Activated gamma-delta T cell treated with Interleukin-2 at 50 U/mL for 16 hours (primary cell): ENCODE data around the gene ACSL6.

ENCODE experiments used
- DNase-seq: peaks from one replicate; pipeline ENCODE4 v3.0.0-alpha.2; 2020

ACSL6 gene

DNA sequence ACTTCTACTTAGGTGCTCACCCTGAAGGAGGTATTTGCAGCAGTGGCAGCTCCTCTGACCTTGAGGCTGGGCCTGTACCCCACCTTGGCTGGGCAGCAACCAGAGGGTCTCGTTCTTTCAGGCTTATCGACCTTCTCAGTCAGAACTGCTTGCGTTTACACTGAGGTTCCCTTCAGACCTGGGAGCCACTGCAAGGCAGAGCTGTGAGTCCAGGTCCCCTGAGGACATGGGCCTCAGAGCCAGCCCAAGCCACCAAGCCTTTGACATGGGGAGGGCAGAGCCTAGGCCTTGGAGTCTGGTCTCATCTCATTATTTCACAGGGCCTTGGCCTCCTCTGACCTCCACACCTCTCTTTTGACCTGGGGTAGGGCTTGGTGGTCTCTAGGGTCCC is 13.7 kb downstream of the ACSL6 start:
- DNase-seq: no peak

DNA sequence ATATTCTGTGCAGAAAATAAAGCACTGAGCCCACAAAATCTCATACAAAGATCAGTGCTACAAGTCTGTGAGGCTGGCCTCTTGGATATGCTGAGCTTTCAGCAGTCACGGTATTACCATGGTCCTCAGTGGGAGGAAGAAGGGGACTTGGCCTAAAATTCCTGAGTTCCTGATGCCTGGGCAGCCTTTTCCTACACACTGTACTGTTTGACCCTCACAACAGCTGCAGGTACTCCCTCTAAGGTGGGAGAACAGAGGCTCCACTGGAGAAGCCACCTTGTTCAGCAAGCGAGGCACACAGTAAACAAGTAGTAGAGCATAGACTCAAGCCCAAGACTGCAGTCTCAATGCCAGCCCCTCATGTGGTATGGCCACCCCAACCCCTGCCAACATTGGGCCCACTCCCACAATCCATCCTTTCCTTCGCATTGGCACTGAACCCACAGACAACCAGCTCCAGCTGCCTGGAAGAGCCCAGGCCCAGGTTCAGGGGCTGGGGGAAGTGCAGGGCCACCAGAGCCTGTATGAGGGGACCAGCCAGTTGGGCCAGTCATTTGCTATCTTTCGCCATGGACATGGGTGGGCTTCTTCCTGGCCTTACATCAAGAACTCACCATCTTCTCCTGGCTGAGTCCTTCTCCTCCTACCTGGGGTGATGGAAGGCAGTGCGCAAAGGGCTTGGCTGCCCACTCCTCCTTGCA is 14.3 kb downstream of the ACSL6 start:
- DNase-seq: no peak

DNA sequence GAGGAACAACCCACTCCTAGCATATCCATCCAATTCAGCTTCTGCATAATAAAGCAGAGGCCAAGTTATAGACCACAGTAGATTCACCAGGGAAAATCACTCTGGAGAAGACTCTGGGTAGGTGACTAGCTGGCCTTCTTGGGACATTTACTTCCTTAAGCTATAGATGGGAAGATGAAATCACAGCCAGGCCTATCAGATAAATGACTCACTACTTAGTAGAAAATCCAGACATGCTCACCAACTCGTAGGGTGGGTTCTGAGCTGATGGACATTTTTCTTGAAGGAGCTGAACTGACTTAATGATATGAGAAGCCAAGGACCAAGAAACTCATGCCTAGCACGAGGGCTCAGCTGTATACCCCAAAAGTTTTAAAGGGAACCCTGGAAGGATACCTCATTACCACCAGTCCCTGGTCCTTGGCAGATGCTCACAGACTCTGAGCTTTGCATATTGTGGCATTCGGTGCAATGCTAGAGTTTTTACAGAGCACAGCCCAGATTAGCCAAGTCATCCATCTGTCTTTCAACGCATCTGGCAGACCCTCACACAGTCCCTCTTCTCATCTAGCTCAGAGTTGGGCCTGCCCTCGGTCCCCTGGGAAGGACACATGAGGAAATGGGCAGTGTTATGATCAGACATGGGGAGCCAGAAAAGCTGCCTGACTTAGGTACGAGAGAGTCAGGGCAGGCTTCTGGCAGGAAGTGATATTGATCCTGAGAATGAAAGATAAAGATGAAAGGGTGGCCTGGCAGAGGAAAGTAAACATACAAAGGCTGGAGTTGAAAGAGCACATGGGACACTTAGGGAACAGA is 15.0 kb downstream of the ACSL6 start:
- no peak for DNase-seq

DNA sequence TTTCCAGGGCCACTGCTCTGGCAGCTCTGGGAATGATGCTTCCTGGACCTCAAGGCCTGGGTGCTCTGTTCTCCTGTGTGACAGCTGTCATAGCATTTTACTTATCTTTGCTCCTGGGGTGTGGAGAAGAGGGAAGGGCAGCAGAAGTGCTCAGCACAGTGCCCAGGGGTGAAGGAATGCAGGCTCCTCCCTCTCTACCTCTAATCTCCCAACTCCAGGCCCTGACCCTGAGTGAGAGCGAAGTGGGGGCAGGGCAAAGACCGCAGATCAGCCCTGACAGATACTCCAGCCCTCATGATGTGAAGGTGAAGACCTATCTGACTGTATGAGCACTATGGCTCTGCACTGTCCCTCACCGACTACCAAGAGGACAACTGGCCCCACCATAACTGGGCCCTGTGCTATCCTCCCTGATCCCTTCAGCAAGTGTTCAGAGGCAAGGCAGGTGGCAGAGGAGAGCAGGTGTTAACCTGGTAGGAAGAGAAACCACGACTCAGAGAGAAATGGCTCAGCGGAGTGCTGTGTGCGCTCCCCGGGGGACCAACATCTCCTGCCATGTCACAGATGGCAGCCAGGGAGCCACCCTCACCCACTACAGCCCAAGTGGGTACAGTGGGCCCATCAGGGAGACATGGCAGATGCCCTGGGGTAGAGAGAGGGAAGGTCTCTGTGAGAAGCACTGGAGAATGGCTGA is 16.8 kb downstream of the ACSL6 start:
- DNase-seq: no peak

DNA sequence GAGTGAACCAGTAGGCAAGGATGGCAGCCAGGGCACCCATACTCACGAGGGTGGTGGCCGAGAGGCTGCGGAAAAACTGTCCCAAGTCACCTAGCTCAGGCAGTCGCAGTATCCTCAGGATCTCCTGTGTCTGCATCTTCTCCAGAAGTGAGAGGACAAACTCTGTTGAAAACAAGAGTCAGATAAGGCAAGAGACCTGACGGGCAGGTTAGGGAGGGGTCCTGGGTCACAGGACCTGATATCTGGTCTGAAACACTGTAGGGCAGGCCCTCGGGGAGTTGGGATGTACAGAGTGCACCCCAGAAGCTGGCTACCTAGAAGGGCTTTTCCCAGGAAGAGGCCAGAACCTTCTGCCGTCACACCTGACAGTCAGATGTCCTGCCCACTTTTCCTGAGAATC is 17.4 kb downstream of the ACSL6 start:
- DNase-seq: no peak

DNA sequence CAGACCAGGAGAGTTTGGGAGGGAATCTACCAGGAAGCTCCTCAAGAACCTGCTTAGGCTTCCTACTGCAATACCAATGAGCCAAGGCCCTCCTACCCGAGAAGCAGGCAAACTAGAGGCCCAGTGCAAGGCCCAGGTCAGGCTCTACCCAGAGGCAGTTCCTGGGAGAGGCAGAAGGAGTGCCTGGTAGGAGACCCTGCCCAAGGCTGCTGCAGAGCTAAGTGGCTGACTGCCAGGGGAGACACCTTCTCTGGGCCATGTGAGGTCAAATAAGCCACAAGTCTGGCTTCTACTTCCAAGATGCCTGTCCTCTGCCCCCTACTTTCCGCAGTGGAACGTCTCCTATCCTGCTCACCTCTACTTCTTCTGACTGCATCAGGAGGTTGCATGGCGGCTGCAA is 17.8 kb downstream of the ACSL6 start:
- DNase-seq: no peak

DNA sequence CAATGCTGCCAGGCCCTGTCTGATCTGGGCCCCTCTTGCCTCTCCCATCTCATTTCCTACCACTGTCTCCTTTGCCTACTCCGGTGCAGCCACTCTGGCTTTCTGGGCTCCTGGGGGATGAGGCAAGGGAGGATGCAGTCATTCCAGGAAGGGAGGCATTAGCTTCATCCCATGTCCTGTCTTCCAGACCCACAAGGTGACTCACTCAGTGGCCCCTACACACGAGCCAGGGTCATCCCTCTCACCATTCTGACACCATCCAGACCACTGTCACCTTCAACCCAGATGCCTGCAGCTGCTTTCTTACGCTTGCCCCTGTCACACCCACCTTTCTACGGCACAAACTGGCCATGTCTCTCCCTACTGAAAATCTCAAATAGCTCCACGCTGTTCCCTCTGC is 19.1 kb downstream of the ACSL6 start:
- no peak for DNase-seq

DNA sequence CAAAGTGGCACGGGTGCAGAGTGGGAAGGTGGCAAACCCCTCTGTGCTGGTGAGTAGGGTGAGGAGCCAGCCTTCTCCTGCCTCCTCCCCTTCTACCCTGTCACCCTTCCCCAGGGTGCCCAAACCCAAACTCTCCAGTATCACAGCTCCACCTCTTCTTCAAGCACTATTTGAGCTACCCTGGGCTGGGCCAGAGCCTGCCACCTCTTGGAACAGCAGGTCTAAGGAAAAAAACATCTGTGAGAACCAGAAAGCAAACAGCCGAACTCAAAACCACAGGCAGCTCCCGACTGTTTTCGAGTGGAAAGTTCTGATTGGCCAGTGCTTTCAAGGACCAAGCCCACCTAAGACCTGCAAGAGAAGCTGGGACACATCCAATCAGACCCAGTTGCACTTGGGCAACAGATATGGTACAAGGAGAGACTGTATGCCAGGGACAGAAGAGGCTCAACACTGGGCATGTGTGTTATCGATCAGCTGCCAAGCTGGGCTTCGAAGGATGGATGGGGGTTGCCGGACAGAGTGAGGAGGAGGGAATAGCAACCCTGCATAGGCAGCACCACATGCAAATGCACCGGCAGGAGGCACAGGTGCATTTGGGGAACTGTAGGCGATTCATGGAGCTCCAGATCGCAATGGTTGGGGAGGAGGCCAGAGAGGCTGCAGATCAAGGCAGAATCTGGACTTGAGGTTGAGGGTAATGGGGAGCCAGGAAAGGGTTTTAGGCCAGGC is 19.7 kb downstream of the ACSL6 start:
- DNase-seq: no peak

DNA sequence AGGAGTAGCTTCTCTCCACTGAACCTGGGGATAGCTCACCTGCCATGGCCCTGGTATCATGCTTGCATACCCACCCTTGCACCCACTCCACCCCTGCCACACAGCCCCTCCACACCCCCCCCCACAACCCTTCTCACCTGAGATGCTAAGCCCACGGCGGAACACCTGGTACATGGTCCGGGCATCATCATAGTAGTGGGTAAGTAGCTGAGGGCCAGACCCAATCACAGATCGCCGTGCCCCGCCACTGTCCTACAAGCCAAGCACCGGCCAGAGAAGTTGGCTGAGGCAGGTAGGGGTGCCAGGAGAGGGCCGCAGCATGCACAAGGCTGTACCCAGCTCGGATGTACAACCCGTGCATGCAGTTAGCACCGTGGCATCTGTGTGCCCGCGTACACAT is 20.7 kb downstream of the ACSL6 start:
- DNase-seq: no peak

DNA sequence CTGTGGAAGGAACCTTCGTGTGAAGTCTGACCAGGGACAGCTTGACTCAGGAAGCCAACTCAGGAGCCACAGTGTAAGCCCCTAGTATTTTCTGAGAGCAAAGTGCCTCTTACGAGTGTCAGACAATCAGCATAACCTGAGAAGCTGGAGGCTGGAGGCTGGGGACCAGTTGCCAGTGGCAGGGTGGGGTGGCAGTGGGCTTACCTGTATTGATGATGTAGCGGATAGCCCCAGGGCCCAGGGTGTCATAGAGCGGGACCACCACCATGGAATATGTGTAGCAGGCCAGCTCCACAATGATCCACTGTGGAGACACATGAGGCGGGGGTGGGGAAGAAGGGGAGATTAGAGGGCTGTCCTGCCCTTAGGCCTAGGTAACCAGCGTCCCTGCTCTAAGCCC is 22.9 kb downstream of the ACSL6 start:
- DNase-seq: no peak

DNA sequence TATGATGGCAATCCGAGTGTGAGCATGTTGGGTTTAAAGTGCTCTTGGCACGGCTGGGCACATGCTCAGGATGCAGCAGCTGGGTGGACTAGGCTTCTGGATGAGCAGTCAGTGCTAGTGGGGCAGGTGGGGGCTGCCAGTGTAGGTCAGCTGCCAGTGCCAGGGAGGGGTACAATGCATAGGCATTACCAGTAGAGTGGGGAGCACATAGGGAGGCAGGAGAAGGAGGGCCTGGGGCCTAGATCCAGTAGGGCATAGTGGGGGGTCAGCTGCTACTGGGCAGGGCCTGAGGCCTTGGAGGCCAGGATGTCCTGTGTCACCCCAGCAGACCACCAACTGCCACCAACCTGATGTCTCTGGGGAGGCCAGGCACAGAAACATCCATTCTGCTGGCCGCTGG is 24.2 kb downstream of the ACSL6 start:
- no peak for DNase-seq

DNA sequence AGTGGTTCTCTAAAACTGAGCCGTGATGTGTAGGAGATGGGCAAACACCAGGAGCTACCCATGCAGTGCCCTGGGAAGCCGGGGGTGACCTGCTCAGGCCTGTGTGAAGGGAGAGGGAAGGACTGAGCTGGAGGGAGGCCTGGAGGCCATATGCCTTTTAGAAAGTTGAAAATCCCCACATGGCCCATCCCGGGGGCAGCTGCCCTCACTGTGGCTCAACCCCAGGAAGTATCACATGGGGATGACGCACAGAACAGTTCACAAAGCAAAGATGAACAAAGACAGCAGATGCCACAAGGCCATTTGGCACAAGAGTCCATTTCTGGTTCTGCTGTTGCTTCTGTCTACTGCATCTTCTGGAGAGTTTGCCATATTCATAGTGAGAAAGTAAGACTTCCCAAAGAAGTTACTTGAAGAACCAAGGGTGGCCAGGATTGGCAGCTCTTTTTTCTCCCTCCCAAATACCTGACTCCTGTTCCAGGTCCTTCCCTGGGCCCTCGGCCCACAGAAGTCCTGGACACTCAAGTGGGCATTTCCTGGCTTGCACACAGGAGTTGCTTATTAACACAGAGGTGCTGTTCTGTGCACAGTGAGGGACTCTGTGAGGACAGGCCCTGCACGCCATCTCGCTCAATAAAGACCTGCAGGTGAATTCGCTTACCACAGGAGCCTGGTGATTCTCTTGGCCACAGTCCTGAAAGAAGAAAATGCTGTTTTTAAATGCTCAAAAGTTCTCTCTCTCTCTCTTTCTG is 25.1 kb downstream of the ACSL6 start:
- DNase-seq: no peak

DNA sequence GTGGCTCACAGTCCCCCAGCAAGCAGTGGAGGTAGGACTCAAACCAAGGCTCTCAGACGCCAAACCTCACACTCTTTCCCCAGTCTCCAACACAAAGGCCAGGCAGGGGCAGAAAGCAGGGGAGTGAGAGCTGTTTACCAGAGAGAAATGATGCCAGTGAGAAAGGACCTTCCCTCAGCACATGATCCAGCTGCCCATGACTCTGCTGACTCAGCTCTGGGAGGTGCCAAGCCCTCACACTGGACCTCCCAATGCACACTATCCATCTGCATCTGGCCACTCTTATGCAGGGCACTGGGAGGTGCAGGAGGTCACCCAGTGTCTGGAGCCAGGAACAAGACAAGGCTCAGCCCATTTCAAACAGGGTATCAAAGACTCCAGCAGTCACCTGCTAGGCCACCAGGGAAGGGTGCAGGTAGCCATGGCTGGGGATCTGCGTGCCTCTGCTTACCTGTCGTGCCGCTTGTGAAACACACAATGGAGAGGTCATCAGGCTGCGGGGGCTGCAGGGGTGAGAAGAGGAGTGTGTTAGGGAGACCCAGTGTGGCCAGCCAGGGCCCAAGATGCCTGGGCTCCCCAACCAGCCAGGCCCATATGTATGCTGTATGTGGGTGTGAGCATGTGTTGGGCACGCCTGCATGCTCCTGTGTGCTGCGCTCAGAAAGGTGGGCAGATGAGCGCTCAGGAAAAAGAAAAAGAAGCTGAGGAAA is 26.3 kb downstream of the ACSL6 start:
- DNase-seq: no peak

DNA sequence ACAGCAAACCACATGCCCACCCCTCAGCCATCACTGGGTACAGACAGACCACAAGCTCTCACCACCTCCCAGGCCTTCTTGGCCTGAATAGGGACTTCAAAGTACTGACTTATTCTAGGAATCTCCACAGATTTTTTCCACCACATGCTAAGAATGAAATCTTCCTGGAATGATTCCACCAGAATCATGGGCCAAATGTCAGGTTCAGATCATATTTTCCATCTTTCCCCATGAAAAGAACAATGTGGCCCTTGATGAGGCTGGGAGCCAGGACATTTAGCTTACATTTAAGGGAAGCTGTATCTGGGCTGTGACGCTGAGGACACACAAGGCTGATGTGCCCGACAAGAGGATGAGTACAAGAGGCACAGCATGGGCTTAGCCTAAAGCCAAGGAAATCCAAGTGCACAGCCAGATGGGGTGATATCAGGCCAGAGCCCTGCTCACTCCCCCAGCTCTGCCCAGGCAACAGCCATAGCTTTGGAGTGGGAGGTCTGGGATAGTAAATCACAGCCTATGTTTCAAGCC is 28.1 kb downstream of the ACSL6 start:
- DNase-seq: no peak

DNA sequence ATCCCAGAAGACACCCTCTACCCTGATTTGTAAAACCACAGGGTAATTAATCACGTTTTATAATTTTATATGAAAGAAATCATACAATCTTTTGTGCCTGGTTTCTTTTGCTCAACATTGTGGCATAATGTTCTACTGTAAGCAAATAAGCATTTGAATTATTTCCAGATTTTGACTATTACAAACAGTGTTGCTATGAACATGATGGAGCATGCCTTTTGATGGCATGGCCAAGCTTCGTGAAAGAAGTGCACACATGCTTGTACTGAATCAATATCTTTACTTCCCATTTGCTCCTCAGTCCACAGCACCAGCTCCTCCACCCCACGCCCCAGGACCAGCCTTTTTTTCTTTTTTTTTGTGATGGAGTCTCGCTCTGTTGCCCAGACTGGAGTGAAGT is 29.9 kb downstream of the ACSL6 start:
- DNase-seq: no peak

DNA sequence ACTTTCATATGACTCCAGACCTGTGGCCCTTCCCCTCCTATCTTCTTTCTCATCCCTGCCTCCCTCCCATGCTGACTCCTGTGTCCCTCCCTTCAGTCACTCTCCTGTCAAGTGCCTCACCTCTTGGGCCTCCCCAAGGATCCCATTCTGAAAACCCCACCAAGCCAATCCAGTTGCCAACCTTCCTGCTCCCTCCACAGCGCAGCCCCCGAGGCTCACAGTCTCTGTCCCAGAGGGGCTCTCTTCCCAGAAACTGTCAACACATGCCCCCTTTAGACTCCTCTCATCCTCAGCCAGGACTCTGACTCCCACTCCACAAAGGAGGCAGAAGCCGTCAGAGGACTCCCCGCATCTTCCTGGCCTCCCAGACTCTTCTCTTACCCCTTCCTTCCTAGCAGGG is 30.8 kb downstream of the ACSL6 start:
- no peak for DNase-seq

DNA sequence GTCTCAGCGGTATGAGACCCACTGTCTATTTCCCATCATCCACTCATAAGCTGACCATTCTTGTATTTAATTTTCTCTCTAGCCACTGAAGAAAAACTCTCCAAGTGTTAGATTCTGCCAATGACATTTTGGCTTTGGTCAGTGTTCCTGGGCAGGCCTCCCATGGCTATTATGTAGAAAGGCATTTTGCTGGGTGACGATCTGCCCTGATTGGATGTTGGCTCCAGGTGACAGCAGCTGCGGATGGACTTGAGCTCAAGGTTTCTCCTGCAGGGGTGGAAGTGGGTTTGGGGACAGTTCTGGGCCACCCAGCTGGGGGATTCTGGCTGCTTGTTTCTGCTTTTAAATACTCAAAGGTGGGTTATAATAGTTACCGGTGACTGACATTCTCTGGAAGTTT is 31.6 kb downstream of the ACSL6 start:
- no peak for DNase-seq

DNA sequence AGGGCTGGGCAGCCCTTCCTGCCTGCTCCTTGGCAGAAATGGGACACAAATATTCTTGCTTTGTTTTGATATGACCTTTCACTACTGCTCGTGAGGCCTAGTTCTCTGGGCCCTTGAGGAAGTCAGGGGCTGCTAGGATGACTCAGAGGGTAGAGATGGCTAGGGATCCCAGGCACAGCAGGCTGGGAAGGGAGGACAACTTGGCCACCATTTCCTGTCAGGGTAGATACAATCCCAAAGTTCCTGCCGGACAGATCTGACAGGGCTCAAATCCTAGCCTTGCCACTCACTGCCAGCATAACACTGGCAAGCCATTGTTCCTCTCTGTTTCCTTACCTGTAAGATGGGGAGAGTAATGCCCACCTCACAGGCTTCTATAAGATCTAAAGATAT is 34.2 kb downstream of the ACSL6 start:
- no peak for DNase-seq

DNA sequence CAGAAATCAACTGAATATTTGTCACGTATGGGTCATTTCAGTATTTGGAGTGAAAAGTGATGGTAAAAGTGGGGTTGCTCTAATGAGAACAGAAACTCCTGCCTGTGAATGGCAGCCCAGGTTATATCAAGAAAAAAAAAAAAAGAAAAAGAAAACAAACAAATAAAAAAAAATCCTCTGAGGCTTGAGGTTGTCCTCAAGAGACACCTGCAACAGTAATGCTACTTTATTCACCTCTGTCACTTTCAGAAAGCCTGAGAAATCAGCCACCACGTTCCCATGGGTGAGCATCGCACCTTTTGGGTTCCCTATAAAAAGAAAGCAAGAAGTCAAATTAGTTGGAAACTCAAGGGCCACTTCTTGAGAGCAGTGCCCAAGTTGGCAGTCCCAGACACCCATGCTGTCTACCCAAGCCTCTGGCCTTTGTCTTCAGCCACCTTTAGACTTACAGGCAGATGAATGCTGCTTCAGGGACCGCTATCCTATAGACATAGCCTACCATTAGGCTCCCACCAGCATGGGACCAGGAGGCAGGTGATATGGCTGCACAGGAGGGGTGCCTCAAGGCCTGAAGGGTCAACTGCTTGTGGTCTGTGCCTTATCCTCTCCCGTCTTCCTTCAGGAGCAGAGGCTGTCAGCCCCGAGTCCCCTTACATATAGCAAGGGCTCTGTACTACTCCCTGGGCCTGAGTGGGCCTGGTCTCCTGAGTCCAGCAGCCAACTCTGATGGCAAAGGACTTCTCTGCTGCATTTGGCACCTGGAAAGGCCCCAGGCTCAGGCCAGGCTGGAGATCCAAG is 34.8 kb downstream of the ACSL6 start:
- no peak for DNase-seq

DNA sequence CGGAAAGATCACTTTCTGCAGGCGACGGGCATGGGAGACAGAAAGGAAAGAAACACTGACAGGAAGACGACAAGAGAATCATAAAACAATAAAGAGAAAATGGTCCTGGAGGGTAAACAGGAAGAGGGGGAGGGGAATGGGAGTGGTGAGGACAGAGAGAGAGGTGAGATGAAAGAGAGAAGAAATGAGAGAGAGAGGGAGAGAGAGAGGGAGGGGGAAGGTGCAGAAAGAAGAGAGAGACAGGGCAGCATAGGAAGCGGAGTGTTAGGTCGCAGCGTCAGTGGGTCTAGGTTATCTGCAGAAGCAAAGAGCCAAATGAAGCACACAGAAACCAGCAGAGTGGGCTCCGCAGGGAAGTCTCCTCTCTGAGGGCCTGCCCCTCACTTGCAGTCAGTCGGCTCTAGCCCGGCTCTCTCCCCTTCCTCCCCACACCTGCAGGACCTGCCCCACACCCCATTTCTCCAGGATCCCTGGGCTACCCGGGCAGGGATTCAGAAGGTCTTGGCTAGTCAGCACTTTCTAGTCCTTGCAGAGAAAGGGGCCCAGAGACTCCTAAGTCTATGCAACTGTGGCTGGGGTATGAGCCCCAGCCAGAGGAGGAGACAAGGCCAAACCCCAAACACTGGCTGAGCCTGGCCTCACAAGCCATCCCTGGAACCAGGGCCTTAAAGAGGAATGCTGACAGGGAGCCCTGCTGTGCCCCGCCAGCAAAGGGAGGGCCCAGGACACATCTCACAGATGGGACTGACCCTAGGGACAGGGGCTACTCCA is 36.3 kb downstream of the ACSL6 start:
- peak; percentile 36 for DNase-seq
